ENCODE data around the gene ETHE1.
A peak's percentile ranks its signal among the peaks of the same experiment; 100 is the strongest.

The ETHE1 gene

GRCh38 chr19:43526884-43527859 is at the start of gene ETHE1:
ETHE1 (minus strand) TSS chr19:43527201; CDS start chr19:43527177, 24 bp downstream.
- no peak for DNase-seq (ENCODE audit: low read depth, low spot score)
- Histone ChIP-seq H3K4me1 (ENCODE audit: control insufficient read depth, insufficient read depth, low read length) (peaks cover 2% of the 10 kb centered on the region; the same call in 1 of the 2 replicates), H3K27me3 (ENCODE audit: control insufficient read depth, insufficient read depth, low read length) (no peaks in the 10 kb centered on the region; the same call in 1 of the 2 replicates), H3K36me3 (ENCODE audit: control insufficient read depth, insufficient read depth, low read length) (no peaks in the 10 kb centered on the region), H3K27ac (ENCODE audit: low read length) (no peak within 1 kb of the TSS), H3K9me3 (ENCODE audit: control insufficient read depth, insufficient read depth, low read length) (no peaks in the 10 kb centered on the region), H3K4me3 (ENCODE audit: low read length) (peak within 1 kb of the TSS; percentile 97)
- WGBS (ENCODE audit: insufficient coverage, insufficient read length) = no CpG with 5 or more reads among the region's 54 CpGs

GRCh38 chr19:43575955-43576878 is 49.2 kb upstream of the ETHE1 start:
- no CpG with 5 or more reads among the region's 37 CpGs for WGBS (ENCODE audit: insufficient coverage, insufficient read length)
- H3K4me1 ChIP-seq (ENCODE audit: control insufficient read depth, insufficient read depth, low read length) = 0 out of 2 replicates have a peak, but pooled peaks cover 2% of the 10 kb centered on the region
- DNase-seq (ENCODE audit: low read depth, low spot score) = no peak
- no peaks in the 10 kb centered on the region for H3K27me3 ChIP-seq (ENCODE audit: control insufficient read depth, insufficient read depth, low read length)
- H3K9me3 ChIP-seq (ENCODE audit: control insufficient read depth, insufficient read depth, low read length) = no peaks in the 10 kb centered on the region
- no peak overlapping the region for H3K27ac ChIP-seq (ENCODE audit: low read length)
- peak overlapping the region; percentile 7; the same call in 1 of the 2 replicates for H3K4me3 ChIP-seq (ENCODE audit: low read length)
- H3K36me3 ChIP-seq (ENCODE audit: control insufficient read depth, insufficient read depth, low read length) = no peaks in the 10 kb centered on the region

- peak within 1 kb of the TSS; percentile 78; the same call in 1 of the 2 replicates for H3K4me3 ChIP-seq (ENCODE audit: low read length)
- no peaks in the 10 kb centered on the region for H3K27me3 ChIP-seq (ENCODE audit: control insufficient read depth, insufficient read depth, low read length)
- DNase-seq (ENCODE audit: low read depth, low spot score) = peak; percentile 98
- H3K4me1 ChIP-seq (ENCODE audit: control insufficient read depth, insufficient read depth, low read length) = 0 out of 2 replicates have a peak, but pooled peaks cover 2% of the 10 kb centered on the region
- no peaks in the 10 kb centered on the region for H3K36me3 ChIP-seq (ENCODE audit: control insufficient read depth, insufficient read depth, low read length)
- H3K27ac ChIP-seq (ENCODE audit: low read length) = no peak within 1 kb of the TSS
- WGBS (ENCODE audit: insufficient coverage, insufficient read length) = no CpG with 5 or more reads among the region's 51 CpGs
- no peaks in the 10 kb centered on the region for H3K9me3 ChIP-seq (ENCODE audit: control insufficient read depth, insufficient read depth, low read length)
Measured at GRCh38 chr19:43575156-43575950, 48.4 kb upstream of the ETHE1 start, which contains the start of the genes PINLYP and XRCC1. PINLYP (plus strand) TSS chr19:43575801; CDS start chr19:43577192, 1,391 bp downstream. XRCC1 (minus strand) TSS chr19:43575527; CDS start chr19:43575458, 69 bp downstream.

DNA sequence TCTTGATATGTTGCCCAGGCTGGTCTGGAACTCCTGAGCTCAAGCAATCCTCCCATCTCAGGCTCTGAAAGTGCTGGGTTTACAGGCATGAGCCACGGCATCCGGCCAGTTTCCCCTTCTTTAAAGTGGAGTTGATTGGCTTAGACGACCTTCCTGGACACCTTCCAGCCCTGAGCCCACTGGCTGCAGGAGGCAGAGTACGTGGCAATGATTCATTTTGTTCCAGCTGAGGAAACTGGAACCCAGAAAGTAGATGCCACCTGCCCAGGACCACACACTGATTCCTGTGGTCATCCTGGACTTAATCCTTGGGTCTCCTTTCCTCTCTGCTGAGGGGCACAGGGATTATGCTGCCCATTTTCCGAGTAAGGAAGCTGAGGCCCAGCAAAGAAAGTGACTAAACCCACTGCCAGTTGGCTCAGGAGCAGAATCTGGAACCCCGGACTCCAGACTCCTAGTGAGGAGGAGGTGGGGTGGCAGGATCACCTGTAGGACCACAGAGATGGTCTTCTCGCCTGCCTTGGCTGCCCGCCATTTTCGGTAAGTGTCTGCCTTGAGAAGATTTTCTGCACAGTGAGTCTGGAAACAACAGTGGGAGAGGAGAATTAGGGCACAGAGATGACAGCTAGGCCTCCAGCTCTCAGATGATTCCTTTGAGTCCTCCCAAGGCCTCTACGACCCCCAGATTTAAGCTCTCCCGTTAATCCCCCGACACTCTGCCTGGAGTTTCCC is 47.6 kb upstream of the ETHE1 start:
- Histone ChIP-seq H3K4me1 (ENCODE audit: control insufficient read depth, insufficient read depth, low read length) (0 out of 2 replicates have a peak, but pooled peaks cover 2% of the 10 kb centered on the region), H3K9me3 (ENCODE audit: control insufficient read depth, insufficient read depth, low read length) (no peaks in the 10 kb centered on the region), H3K36me3 (ENCODE audit: control insufficient read depth, insufficient read depth, low read length) (no peaks in the 10 kb centered on the region), H3K27me3 (ENCODE audit: control insufficient read depth, insufficient read depth, low read length) (no peaks in the 10 kb centered on the region), H3K4me3 (ENCODE audit: low read length) (peak overlapping the region; percentile 78; the same call in 1 of the 2 replicates), H3K27ac (ENCODE audit: low read length) (no peak overlapping the region)
- no CpG with 5 or more reads among the region's 12 CpGs for WGBS (ENCODE audit: insufficient coverage, insufficient read length)
- DNase-seq (ENCODE audit: low read depth, low spot score) = no peak

GRCh38 chr19:43572171-43572588 is 45.2 kb upstream of the ETHE1 start:
- Histone ChIP-seq H3K36me3 (ENCODE audit: control insufficient read depth, insufficient read depth, low read length) (no peaks in the 10 kb centered on the region), H3K9me3 (ENCODE audit: control insufficient read depth, insufficient read depth, low read length) (no peaks in the 10 kb centered on the region), H3K27ac (ENCODE audit: low read length) (no peak overlapping the region), H3K4me3 (ENCODE audit: low read length) (no peak overlapping the region), H3K4me1 (ENCODE audit: control insufficient read depth, insufficient read depth, low read length) (0 out of 2 replicates have a peak, but pooled peaks cover 2% of the 10 kb centered on the region), H3K27me3 (ENCODE audit: control insufficient read depth, insufficient read depth, low read length) (no peaks in the 10 kb centered on the region)
- no peak for DNase-seq (ENCODE audit: low read depth, low spot score)
- WGBS (ENCODE audit: insufficient coverage, insufficient read length) = no CpG with 5 or more reads among the region's 3 CpGs

DNA sequence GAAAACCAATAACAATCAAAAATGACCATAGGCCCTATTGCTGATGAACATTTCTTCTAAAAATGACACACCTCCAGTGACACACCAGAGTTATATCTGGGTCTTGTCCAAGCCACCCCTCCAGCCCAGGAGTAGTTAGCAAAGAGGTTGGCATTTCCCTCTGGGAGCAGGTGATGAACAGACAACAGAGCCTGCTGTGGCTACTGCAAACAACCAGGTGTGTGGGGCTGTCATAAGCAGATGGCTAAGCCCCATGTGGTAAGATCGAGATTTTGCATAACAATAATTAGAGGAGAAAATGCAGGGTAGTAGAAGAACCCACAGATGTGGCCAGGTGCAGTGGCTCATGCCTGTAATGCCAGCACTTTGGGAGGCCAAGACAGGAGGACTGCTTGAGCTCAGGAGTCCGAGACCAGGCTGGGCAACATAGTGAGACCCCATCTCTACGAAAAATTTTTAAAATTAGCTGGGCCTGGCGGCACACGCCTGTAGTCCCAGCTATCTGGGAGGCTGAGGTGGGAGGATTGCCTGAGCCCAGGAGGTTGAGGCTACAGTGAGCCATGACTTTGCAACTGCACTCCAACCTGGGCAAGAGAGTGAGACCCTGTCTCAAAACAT is 43.3 kb upstream of the ETHE1 start:
- H3K4me1 ChIP-seq (ENCODE audit: control insufficient read depth, insufficient read depth, low read length) = no peaks in the 10 kb centered on the region
- no peaks in the 10 kb centered on the region for H3K9me3 ChIP-seq (ENCODE audit: control insufficient read depth, insufficient read depth, low read length)
- no peaks in the 10 kb centered on the region for H3K27me3 ChIP-seq (ENCODE audit: control insufficient read depth, insufficient read depth, low read length)
- no peak overlapping the region for H3K4me3 ChIP-seq (ENCODE audit: low read length)
- no peak overlapping the region for H3K27ac ChIP-seq (ENCODE audit: low read length)
- no peak for DNase-seq (ENCODE audit: low read depth, low spot score)
- WGBS (ENCODE audit: insufficient coverage, insufficient read length) = no CpG with 5 or more reads among the region's 5 CpGs
- no peaks in the 10 kb centered on the region for H3K36me3 ChIP-seq (ENCODE audit: control insufficient read depth, insufficient read depth, low read length)

GRCh38 chr19:43569657-43570056 is 42.7 kb upstream of the ETHE1 start:
- Histone ChIP-seq H3K4me1 (ENCODE audit: control insufficient read depth, insufficient read depth, low read length) (no peaks in the 10 kb centered on the region), H3K36me3 (ENCODE audit: control insufficient read depth, insufficient read depth, low read length) (no peaks in the 10 kb centered on the region), H3K4me3 (ENCODE audit: low read length) (no peak overlapping the region), H3K9me3 (ENCODE audit: control insufficient read depth, insufficient read depth, low read length) (no peaks in the 10 kb centered on the region), H3K27me3 (ENCODE audit: control insufficient read depth, insufficient read depth, low read length) (no peaks in the 10 kb centered on the region), H3K27ac (ENCODE audit: low read length) (no peak overlapping the region)
- no CpG with 5 or more reads among the region's 5 CpGs for WGBS (ENCODE audit: insufficient coverage, insufficient read length)
- no peak for DNase-seq (ENCODE audit: low read depth, low spot score)

- Histone ChIP-seq H3K4me3 (ENCODE audit: low read length) (no peak overlapping the region), H3K4me1 (ENCODE audit: control insufficient read depth, insufficient read depth, low read length) (no peaks in the 10 kb centered on the region), H3K9me3 (ENCODE audit: control insufficient read depth, insufficient read depth, low read length) (no peaks in the 10 kb centered on the region), H3K27ac (ENCODE audit: low read length) (no peak overlapping the region), H3K27me3 (ENCODE audit: control insufficient read depth, insufficient read depth, low read length) (no peaks in the 10 kb centered on the region), H3K36me3 (ENCODE audit: control insufficient read depth, insufficient read depth, low read length) (peaks cover 4% of the 10 kb centered on the region; the same call in 1 of the 2 replicates)
- no peak for DNase-seq (ENCODE audit: low read depth, low spot score)
- no CpG with 5 or more reads among the region's 9 CpGs for WGBS (ENCODE audit: insufficient coverage, insufficient read length)
Measured at GRCh38 chr19:43564800-43565199, 37.8 kb upstream of the ETHE1 start.

Measured in iPS DF 6.9 (cell line).